ENCODE data around the gene MYL12B.
"Not testable (repeated sequence)": the region's sequence is repeated elsewhere in the genome, so short reads cannot be mapped to it uniquely, and the experiment has no call there.

The MYL12B gene

DNA sequence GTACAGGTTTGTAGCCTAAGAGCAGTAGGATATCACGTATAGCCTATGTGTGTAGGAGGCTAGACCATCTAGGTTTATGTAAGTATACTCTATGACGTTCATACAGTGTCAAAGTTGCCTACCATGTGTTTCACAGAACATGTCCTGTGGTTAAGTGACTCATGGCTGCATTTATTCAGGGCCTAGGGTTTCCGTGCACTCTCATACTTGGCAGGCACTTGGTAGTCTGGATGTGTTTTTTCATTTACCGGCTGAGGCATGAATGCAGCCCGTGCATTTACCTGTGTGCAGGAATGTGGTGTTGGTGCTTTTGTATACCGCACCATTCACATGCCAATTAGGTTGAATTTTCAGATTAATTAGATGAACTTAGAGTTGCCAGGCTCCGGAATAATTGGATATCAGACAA is 43.4 kb downstream of the MYL12B start:
- DNase-seq = peak; percentile 57

DNA sequence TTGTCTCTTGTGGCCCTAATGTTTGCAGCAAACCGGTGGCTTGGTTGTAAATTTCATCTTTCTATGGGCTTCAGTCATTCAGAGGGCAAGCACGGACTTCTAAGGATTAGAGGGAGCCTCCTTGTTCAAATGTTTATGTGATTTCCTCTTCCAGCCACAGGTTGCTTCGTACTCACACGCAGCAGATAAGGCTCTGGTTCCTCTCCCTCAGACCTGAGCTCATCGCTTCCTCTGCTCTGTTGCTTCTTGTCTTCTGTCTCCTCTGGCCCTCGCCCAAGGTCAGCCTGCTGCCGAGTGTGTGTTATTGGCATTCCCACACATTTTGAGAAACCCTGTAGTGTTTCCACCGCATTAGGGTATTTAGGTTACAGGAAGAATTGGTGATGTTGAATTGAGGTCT is 44.0 kb downstream of the MYL12B start:
- DNase-seq = no peak

DNA sequence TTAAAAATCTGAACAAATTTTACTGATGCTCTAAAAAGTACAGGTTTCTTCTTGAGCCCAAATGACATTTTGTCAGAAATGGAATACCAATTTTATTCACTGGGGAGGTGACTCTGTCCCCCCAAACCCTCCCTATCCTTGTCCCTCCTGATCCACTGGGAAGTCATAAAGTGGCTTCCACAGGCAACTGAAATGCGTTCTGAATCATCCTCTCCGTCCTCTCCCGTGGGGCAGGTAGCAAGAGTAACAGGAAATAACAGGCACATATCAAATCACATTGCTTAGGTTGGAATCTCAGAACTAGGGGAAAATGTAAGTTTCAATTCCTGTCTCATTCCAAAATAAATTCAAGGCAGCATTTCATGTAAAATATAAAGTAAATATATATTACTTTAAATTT is 44.5 kb downstream of the MYL12B start:
- DNase-seq = no peak

DNA sequence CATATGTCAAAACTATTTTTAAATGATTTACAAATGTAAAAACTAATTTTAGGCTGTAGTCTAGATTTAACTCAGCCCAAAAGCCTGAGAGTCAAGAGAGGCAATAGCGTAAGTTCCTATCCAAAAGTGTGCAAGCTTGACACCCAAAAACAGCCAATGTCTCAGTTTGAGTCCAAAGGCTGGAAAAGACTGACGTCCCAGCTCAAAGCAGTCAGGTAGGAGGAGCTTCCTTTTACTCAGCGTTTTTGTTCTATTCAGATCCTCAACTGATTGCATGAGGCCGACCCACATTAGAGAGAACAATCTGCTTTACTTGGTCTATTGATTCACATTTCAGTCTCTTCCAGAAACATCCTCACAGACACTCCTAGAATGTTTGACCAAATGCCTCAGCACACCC is 51.8 kb downstream of the MYL12B start:
- no peak for DNase-seq

DNA sequence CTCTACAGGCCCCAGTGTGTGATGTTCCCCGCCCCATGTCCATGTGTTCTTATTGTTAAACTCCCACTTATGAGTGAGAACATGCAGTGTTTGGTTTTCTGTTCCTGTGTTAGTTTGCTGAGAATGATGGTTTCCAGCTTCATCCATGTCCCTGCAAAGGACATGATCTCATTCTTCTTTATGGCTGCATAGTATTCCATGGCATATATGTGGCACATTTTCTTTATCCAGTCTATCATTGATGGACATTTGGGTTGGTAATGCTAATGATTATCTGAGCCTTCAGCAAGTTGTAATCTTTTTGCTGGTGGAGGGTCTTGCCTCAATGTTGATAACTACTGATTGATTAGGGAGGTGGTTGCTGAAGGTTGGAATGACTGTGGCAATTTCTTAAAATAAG is 53.4 kb downstream of the MYL12B start:
- not testable (repeated sequence) for DNase-seq

- no peak for DNase-seq
Observed at GRCh38 chr18:3319399-3319798, 57.5 kb downstream of the MYL12B start.

DNA sequence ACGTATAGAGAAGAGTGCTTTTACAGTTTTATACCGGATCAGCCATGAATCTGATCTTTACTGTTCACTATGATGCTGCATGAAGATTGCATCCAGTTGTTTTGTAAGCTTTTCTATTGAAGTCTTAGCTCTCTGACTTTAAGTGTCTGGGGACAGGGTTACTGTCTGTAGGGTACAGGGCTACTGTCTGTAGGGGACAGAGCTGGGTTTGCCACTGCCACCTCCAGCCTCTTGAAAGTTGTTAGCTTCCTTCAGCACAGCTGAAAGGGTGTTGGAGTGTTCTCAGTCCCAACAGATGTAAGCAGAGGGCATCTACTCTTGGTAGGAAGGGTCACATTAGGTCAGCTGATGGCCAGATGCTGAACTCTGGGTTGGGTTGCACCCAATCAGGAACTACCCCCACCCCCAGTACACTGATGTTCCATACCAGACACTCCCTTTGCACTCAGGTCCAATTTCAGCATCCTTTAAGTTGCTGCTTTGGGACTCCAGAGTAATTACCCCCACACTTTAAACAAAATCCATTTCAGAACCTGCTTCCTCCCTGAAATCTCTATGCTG is 58.0 kb downstream of the MYL12B start:
- DNase-seq = no peak

- no peak for DNase-seq
Observed at GRCh38 chr18:3321133-3321812, 59.3 kb downstream of the MYL12B start.

DNA sequence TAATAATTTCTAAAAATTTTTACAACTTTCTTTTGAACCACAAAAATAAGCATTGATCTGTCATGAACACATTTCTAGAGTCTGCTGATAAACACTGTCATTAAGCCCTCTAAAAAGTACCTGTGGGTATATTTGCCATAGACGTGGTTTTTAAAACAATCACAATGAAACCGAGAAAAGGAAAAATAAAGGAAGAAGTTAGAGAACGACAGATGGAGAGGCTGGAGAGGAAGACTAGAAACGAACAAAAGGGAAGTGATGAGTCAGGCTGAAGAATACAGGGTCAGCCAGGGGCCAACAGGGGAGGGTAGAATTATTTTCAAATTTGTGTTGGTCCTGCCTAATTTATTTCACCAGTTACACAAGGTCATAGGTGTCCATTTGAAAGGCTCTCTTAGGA is 62.0 kb downstream of the MYL12B start:
- DNase-seq = no peak

All from CD4-positive, alpha-beta T cell treated with Interleukin-10 for 1 hour (primary cell).